GM23248 (cell line): Measurements from ENCODE around the gene PSMA8. TPM values are rescaled to one million over a fixed set of nuclear protein-coding genes. Genes with fewer than 3 reads are reported as not detected.
"Not testable (repeated sequence)": the region's sequence is repeated elsewhere in the genome, so short reads cannot be mapped to it uniquely, and the experiment has no call there.

Experiments
- DNase-seq: peaks from one replicate; pipeline ENCODE4 v3.0.0-alpha.2; 2015
- H2AFZ ChIP-seq: fragments of 200-600 bp; sonication (generic); 2 replicates; pipeline ENCODE4 v1.6.1; 2016; ENCODE audit warnings: antibody characterized with exemption
- H3F3A ChIP-seq: fragments of 200-600 bp; sonication (generic); 2 replicates; pipeline ENCODE4 v1.6.1; 2016; ENCODE audit warnings: mild to moderate bottlenecking, antibody characterized with exemption, mixed run types; ENCODE audit not compliant: insufficient read depth
- H3K27ac ChIP-seq: fragments of 200-600 bp; sonication (generic); 2 replicates; pipeline ENCODE4 v1.5.1; 2016; ENCODE audit warnings: mild to moderate bottlenecking
- H3K27me3 ChIP-seq: fragments of 200-600 bp; sonication (generic); replicated peaks from 2 replicates; pipeline ENCODE4 v1.6.1; 2016; ENCODE audit warnings: mild to moderate bottlenecking; ENCODE audit not compliant: insufficient read depth
- H3K36me3 ChIP-seq: fragments of 200-600 bp; sonication (generic); 2 replicates; pipeline ENCODE4 v1.6.1; 2016; ENCODE audit warnings: low read depth, mild to moderate bottlenecking
- H3K4me1 ChIP-seq: fragments of 200-600 bp; sonication (generic); 2 replicates; pipeline ENCODE4 v1.6.1; 2016; ENCODE audit warnings: mild to moderate bottlenecking; ENCODE audit not compliant: insufficient read depth
- H3K4me2 ChIP-seq: fragments of 200-600 bp; sonication (generic); one replicate; pipeline ENCODE4 v1.6.1; 2016; ENCODE audit warnings: mild to moderate bottlenecking; ENCODE audit not compliant: unreplicated experiment
- H3K4me3 ChIP-seq: fragments of 200-600 bp; sonication (generic); 2 replicates; pipeline ENCODE4 v1.5.1; 2016; ENCODE audit warnings: mild to moderate bottlenecking
- H3K79me2 ChIP-seq: fragments of 200-600 bp; sonication (generic); 2 replicates; pipeline ENCODE4 v1.6.1; 2016; ENCODE audit warnings: mild to moderate bottlenecking; ENCODE audit not compliant: insufficient read depth
- H3K9ac ChIP-seq: fragments of 200-600 bp; sonication (generic); 2 replicates; pipeline ENCODE4 v1.6.1; 2016; ENCODE audit warnings: mild to moderate bottlenecking
- H3K9me2 ChIP-seq: fragments of 200-600 bp; sonication (generic); 2 replicates; pipeline ENCODE4 v1.6.1; 2016; ENCODE audit warnings: mixed run types, mild to moderate bottlenecking, moderate library complexity; ENCODE audit not compliant: insufficient read depth
- H3K9me3 ChIP-seq: fragments of 200-600 bp; sonication (generic); one replicate; pipeline ENCODE4 v1.6.1; 2017; ENCODE audit warnings: low read depth
- H4K20me1 ChIP-seq: fragments of 200-600 bp; sonication (generic); 2 replicates; pipeline ENCODE4 v1.6.0; 2016; ENCODE audit not compliant: insufficient read depth
- EZH2 ChIP-seq: fragments of 200-600 bp; sonication (generic); IDR thresholded peaks from 2 replicates; pipeline ENCODE4 v1.6.1; 2018; ENCODE audit warnings: antibody characterized with exemption, mild to moderate bottlenecking; ENCODE audit not compliant: insufficient read depth, poor library complexity, severe bottlenecking
- EZH2phosphoT487 ChIP-seq: fragments of 200-600 bp; sonication (generic); IDR thresholded peaks from 2 replicates; pipeline ENCODE4 v1.6.1; 2018; ENCODE audit warnings: antibody characterized with exemption, moderate library complexity, mild to moderate bottlenecking, low read depth; ENCODE audit not compliant: insufficient read depth
- WGBS, 2 experiments: methylation state at CpG; one replicate each; pipeline ENCODE4 v1.1.6; 2015 to 2017; ENCODE audit warnings: low lambda C conversion rate in 2 of 2, low coverage in 1 of 2; ENCODE audit errors: missing lambda C conversion rate in 2 of 2; 5-methylcytosine and 5-hydroxymethylcytosine counted together
- in situ Hi-C: fragments of 300-500 bp; cut with MboI; formaldehyde crosslinking; loops from 2 replicates; pipeline ENCODE4 v1.15.0; 2020
- polyA plus RNA-seq: library from polyadenylated mRNA; unstranded; fragments of >200 nt; fragmentation: Nextera tagmentation; extraction: Ambion mirVana; gene quantifications from 2 replicates; pipeline ENCODE4 v1.2.1, GENCODE V29; 2016
- total RNA-seq: library from RNA; depleted of rRNA; stranded (reverse); fragments of >200 nt; shearing (Covaris generic); gene quantifications from 2 replicates; pipeline ENCODE4 v1.2.3, GENCODE V29; 2014

PSMA8 gene
- total and polyA plus RNA-seq, 2 experiments from 2014 or later, result not detected

GRCh38 chr18:26097563-26097962 lies 36.1 kb upstream of the PSMA8 start:
- H3K27ac ChIP-seq, result no peak overlapping the region
- TF ChIP-seq EZH2phosphoT487 (no peak), EZH2 (no peak)
- no peaks in the 10 kb centered on the region for H3K4me1 ChIP-seq
- no peaks in the 10 kb centered on the region for H3K9me3 ChIP-seq
- H3F3A ChIP-seq, result no peaks in the 10 kb centered on the region
- H3K9me2 ChIP-seq, result no peaks in the 10 kb centered on the region
- H3K4me3 ChIP-seq, result no peak overlapping the region
- H2AFZ ChIP-seq, result no peak overlapping the region
- WGBS, 2 experiments, result 78 to 86% methylated on average over 5 of the region's 5 CpGs
- H3K36me3 ChIP-seq, result no peaks in the 10 kb centered on the region
- H3K9ac ChIP-seq, result no peak overlapping the region
- H4K20me1 ChIP-seq, result no peaks in the 10 kb centered on the region
- in situ Hi-C loops, result no loop called here
- H3K4me2 ChIP-seq, result no peak overlapping the region
- H3K27me3 ChIP-seq, result no peaks in the 10 kb centered on the region
- no peak for DNase-seq
- H3K79me2 ChIP-seq, result no peaks in the 10 kb centered on the region

- H3K9ac ChIP-seq, result no peak overlapping the region
- H3K79me2 ChIP-seq, result no peaks in the 10 kb centered on the region
- no peak overlapping the region for H3K27ac ChIP-seq
- H2AFZ ChIP-seq, result no peak overlapping the region
- TF ChIP-seq EZH2phosphoT487 (no peak), EZH2 (no peak)
- H4K20me1 ChIP-seq, result no peaks in the 10 kb centered on the region
- H3K9me3 ChIP-seq, result no peaks in the 10 kb centered on the region
- H3K27me3 ChIP-seq, result no peaks in the 10 kb centered on the region; the same call in 1 of the 2 replicates
- H3K4me2 ChIP-seq, result no peak overlapping the region
- no peaks in the 10 kb centered on the region for H3F3A ChIP-seq
- WGBS, 2 experiments, result 48 to 49% methylated on average over 5 of the region's 5 CpGs
- no peak for DNase-seq
- H3K36me3 ChIP-seq, result no peaks in the 10 kb centered on the region
- H3K4me3 ChIP-seq, result no peak overlapping the region
- no peaks in the 10 kb centered on the region for H3K4me1 ChIP-seq
- in situ Hi-C loops, result no loop called here
- H3K9me2 ChIP-seq, result no peaks in the 10 kb centered on the region
These were observed 30.1 kb upstream of the PSMA8 start for GRCh38 chr18:26103579-26103978.

GRCh38 chr18:26104035-26104434 lies 29.6 kb upstream of the PSMA8 start:
- TF ChIP-seq EZH2 (no peak), EZH2phosphoT487 (no peak)
- no peaks in the 10 kb centered on the region for H3K36me3 ChIP-seq
- no peaks in the 10 kb centered on the region for H3K9me3 ChIP-seq
- H4K20me1 ChIP-seq, result no peaks in the 10 kb centered on the region
- no peaks in the 10 kb centered on the region for H3K79me2 ChIP-seq
- H3K4me3 ChIP-seq, result no peak overlapping the region
- H3K9me2 ChIP-seq, result no peaks in the 10 kb centered on the region
- H3K27ac ChIP-seq, result no peak overlapping the region
- no peaks in the 10 kb centered on the region; the same call in 1 of the 2 replicates for H3K27me3 ChIP-seq
- no peak for DNase-seq
- in situ Hi-C loops, result no loop called here
- 67 to 74% methylated on average over 1 of the region's 1 CpG for WGBS, 2 experiments
- H3K9ac ChIP-seq, result no peak overlapping the region
- H3K4me1 ChIP-seq, result no peaks in the 10 kb centered on the region
- H2AFZ ChIP-seq, result no peak overlapping the region
- no peaks in the 10 kb centered on the region for H3F3A ChIP-seq
- H3K4me2 ChIP-seq, result no peak overlapping the region

GRCh38 chr18:26119246-26119645 lies 14.4 kb upstream of the PSMA8 start:
- Histone ChIP-seq H3K9me2 (no peaks in the 10 kb centered on the region), H3K4me3 (no peak overlapping the region), H3K27ac (no peak overlapping the region), H3K9me3 (no peaks in the 10 kb centered on the region), H3K36me3 (no peaks in the 10 kb centered on the region), H3K79me2 (no peaks in the 10 kb centered on the region), H2AFZ (no peak overlapping the region), H4K20me1 (no peaks in the 10 kb centered on the region), H3K9ac (no peak overlapping the region), H3K4me1 (no peaks in the 10 kb centered on the region), H3F3A (no peaks in the 10 kb centered on the region), H3K4me2 (no peak overlapping the region), H3K27me3 (no peaks in the 10 kb centered on the region)
- in situ Hi-C loops, result no loop called here
- TF ChIP-seq EZH2, result no peak
- TF ChIP-seq EZH2phosphoT487, result no peak
- WGBS, 2 experiments, result 36 to 39% methylated on average over 5 of the region's 5 CpGs
- DNase-seq, result no peak

GRCh38 chr18:26121476-26121875 lies 12.2 kb upstream of the PSMA8 start:
- Histone ChIP-seq H3K9ac (no peak overlapping the region), H4K20me1 (no peaks in the 10 kb centered on the region), H3K4me1 (no peaks in the 10 kb centered on the region), H3K4me3 (no peak overlapping the region), H3K4me2 (no peak overlapping the region), H3K79me2 (no peaks in the 10 kb centered on the region), H3K36me3 (no peaks in the 10 kb centered on the region), H3K9me2 (no peaks in the 10 kb centered on the region), H3F3A (no peaks in the 10 kb centered on the region), H3K9me3 (no peaks in the 10 kb centered on the region), H3K27ac (no peak overlapping the region), H3K27me3 (no peaks in the 10 kb centered on the region), H2AFZ (no peak overlapping the region)
- 29 to 33% methylated on average over 1 of the region's 1 CpG for WGBS, 2 experiments
- in situ Hi-C loops, result no loop called here
- no peak for TF ChIP-seq EZH2
- DNase-seq, result peak; percentile 25

- H3K27me3 ChIP-seq, H3K79me2 ChIP-seq, H3K4me3 ChIP-seq, DNase-seq, H3K27ac ChIP-seq, H3K9me3 ChIP-seq, H2AFZ ChIP-seq, H3K36me3 ChIP-seq, H4K20me1 ChIP-seq, H3F3A ChIP-seq, H3K9ac ChIP-seq, H3K4me2 ChIP-seq, in situ Hi-C loops, H3K4me1 ChIP-seq, H3K9me2 ChIP-seq: not testable (repeated sequence)
- 77 to 81% methylated on average over 2 of the region's 2 CpGs for WGBS, 2 experiments
These were observed 11.7 kb upstream of the PSMA8 start for GRCh38 chr18:26121994-26122393.
